AG09309 (cell line): ENCODE data around the gene EIF5.

Experiments
- DNase-seq: peaks from one replicate; pipeline ENCODE4 v3.0.0-alpha.2; 2010; ENCODE audit warnings: low read depth
- H3K4me3 ChIP-seq: 2 replicates; pipeline ENCODE4 v1.5.1; 2011; ENCODE audit warnings: mild to moderate bottlenecking, low read depth, low read length, moderate library complexity; ENCODE audit not compliant: control insufficient read depth
- TF ChIP-seq, protein P1 (sequence below): IDR thresholded peaks from 2 replicates; pipeline ENCODE4 v1.5.1; 2011; ENCODE audit warnings: mild to moderate bottlenecking, low read depth, low read length, inconsistent platforms; ENCODE audit not compliant: insufficient read depth, control insufficient read depth; ENCODE audit errors: missing control alignments

EIF5 gene

DNA sequence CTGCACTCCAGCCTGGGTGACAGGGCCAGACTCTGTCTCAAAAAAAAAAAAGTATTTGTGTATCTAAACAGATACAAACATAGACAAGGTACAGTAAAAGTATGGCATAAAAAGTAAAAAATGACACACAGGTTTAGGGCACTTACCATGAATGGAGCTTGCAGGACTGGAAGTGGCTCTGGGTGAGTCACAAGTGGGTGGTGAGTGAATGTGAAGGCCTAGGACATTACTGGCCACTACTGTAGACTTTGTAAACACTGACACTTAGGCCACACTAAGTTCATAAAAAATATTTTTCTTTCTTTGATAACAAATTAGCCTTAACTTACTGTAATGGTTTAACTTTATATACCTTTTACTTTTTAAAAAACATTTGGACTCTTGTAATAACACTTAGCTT is 38.0 kb upstream of the EIF5 start:
- no peak overlapping the region for H3K4me3 ChIP-seq
- no peak for DNase-seq
- TF ChIP-seq, protein P1, sequence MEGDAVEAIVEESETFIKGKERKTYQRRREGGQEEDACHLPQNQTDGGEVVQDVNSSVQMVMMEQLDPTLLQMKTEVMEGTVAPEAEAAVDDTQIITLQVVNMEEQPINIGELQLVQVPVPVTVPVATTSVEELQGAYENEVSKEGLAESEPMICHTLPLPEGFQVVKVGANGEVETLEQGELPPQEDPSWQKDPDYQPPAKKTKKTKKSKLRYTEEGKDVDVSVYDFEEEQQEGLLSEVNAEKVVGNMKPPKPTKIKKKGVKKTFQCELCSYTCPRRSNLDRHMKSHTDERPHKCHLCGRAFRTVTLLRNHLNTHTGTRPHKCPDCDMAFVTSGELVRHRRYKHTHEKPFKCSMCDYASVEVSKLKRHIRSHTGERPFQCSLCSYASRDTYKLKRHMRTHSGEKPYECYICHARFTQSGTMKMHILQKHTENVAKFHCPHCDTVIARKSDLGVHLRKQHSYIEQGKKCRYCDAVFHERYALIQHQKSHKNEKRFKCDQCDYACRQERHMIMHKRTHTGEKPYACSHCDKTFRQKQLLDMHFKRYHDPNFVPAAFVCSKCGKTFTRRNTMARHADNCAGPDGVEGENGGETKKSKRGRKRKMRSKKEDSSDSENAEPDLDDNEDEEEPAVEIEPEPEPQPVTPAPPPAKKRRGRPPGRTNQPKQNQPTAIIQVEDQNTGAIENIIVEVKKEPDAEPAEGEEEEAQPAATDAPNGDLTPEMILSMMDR = no peak

- DNase-seq = no peak
- no peak overlapping the region for H3K4me3 ChIP-seq
- TF ChIP-seq, protein P1 = no peak
Measured at GRCh38 chr14:103296987-103297386, 37.0 kb upstream of the EIF5 start.

DNA sequence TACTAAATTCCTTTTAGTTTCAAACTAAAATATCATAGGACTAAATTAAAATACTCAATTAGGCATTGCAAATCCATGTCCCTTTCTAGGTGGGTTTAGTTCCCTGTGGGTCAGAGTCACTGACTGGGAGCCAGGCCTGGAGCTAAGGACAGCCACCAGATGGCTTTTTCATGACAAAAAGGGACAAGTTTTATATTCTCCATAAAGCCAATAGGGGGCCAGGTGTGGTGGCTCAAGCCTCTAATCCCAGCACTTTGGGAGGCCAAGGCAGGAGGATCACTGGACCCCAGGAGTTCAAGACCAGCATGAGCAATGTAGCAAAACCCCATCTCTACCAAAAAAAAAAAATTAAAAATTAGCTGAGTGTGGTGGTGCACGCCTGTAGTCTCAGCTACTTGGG is 35.4 kb upstream of the EIF5 start:
- DNase-seq = no peak
- H3K4me3 ChIP-seq = no peak overlapping the region
- TF ChIP-seq, protein P1 = no peak

DNA sequence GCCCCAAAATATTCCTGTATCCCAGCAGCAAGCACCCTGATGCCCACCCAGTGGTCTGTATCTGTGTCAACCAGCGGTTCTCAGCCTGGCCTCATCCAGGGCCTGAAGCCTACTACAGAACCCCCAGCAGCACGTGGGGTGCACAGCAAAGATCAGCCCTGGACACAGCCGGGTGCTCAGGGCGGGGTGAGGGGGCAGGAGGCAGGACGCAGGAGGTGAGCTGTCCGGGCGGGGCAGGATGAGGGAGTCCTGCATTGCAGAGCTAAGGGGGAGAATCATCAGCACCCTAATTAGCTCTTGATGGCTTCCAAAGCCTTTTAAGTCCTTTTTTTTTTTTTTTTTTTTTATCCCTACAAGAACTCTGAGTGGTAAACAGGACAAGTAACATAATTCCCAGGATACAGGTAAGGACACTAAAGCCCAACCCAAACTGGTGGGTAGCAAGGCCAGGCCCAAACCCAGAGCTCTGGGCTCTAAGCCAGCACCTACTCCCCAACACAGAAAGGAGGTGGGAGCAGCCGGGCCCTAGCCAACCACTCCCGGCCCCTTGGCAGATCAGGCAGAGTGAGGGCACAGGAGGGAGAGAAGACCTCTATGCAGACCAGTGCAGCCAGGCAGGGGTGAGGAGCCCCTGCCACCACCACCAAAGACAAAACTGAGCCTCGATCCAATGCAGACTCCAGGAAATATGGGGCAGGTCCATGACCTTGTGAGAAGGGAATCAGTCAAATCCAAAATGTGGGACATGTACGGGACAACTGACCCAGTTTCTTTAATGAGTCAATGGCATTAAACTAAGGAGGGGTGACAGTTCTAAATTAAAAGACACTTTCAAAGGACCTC is 32.3 kb upstream of the EIF5 start:
- TF ChIP-seq, protein P1 = no peak
- DNase-seq = no peak
- no peak overlapping the region for H3K4me3 ChIP-seq

GRCh38 chr14:103302966-103303365 is 31.1 kb upstream of the EIF5 start:
- no peak overlapping the region for H3K4me3 ChIP-seq
- DNase-seq = no peak
- TF ChIP-seq, protein P1 = no peak

DNA sequence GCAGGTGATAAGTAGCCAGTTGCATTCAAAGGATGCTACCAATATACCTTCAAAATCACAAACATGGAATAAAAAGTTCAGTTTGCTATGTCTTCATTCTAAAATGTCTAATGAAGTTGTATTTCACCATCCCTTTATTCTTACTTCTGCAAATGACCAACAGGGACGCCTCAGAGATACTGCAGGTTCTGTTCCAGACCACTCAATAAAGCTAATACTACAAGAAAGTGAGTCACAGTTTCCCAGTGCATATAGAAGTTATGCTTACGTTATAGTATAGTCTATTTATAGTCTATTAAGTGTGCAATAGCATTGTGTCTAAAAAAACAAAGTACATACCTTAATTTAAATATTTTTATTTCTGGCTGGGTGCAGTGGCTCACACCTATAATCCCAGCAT is 29.3 kb upstream of the EIF5 start:
- TF ChIP-seq, protein P1 = no peak
- no peak overlapping the region for H3K4me3 ChIP-seq
- DNase-seq = no peak
